Renal pelvis (tissue), 4 donors: ENCODE data around the gene FIBP. TPM values are rescaled to one million over a fixed set of nuclear protein-coding genes. Genes with fewer than 3 reads are reported as not detected.
"Not testable (repeated sequence)": the region's sequence is repeated elsewhere in the genome, so short reads cannot be mapped to it uniquely, and the experiment has no call there.

Source experiments
- DNase-seq: peaks from one replicate; pipeline ENCODE4 v3.0.0-alpha.2; 2013
- polyA plus RNA-seq, 3 donors: library from polyadenylated mRNA; unstranded; fragments of 120-200 nt; gene quantifications; one replicate each; pipeline ENCODE4 v1.2.1, GENCODE V29; 2013; ENCODE audit not compliant: insufficient read length in 3 of 3

The FIBP gene
- polyA plus RNA-seq, 3 donors, result 86.5 to 95.6 (median 94.2) TPM

- no peak for DNase-seq
These were observed 8.0 kb upstream of the FIBP start for GRCh38 chr11:65896034-65896999.

GRCh38 chr11:65895482-65895981, 7.3 kb upstream of the FIBP start:
- DNase-seq, result no peak

- DNase-seq, result no peak
These were observed 5.8 kb upstream of the FIBP start for GRCh38 chr11:65894034-65894591.

- DNase-seq, result no peak
These were observed 4.5 kb upstream of the FIBP start for GRCh38 chr11:65892661-65893317.

GRCh38 chr11:65892137-65892540, 3.9 kb upstream of the FIBP start:
- DNase-seq, result not testable (repeated sequence)

- DNase-seq, result no peak
These were observed 3.2 kb upstream of the FIBP start for GRCh38 chr11:65891219-65892136.

GRCh38 chr11:65890324-65891218, 2.3 kb upstream of the FIBP start, which contains the start of gene CCDC85B:
Gene CCDC85B, plus strand, starts transcription at chr11:65890673. Its CDS starts 111 bp downstream, at chr11:65890784.
- DNase-seq, result peak; percentile 97

GRCh38 chr11:65887723-65888162, 528 bp downstream of the FIBP start:
- no peak for DNase-seq

- no peak for DNase-seq
These were observed 1.2 kb downstream of the FIBP start for GRCh38 chr11:65886826-65887722.

GRCh38 chr11:65885808-65886536, 2.3 kb downstream of the FIBP start:
- DNase-seq, result no peak

- DNase-seq, result no peak
These were observed 3.0 kb downstream of the FIBP start for GRCh38 chr11:65885231-65885630.

GRCh38 chr11:65884716-65885092, 3.6 kb downstream of the FIBP start:
- no peak for DNase-seq

- DNase-seq, result no peak
These were observed 4.2 kb downstream of the FIBP start for GRCh38 chr11:65883786-65884715.

- no peak for DNase-seq
These were observed 5.1 kb downstream of the FIBP start for GRCh38 chr11:65883058-65883761.

GRCh38 chr11:65882120-65883057, 5.9 kb downstream of the FIBP start:
- DNase-seq, result no peak
